RKO (cell line): Measurements from ENCODE around the gene CNGA3.
"Not testable (repeated sequence)": the region's sequence is repeated elsewhere in the genome, so short reads cannot be mapped to it uniquely, and the experiment has no call there.

Experiments used
- DNase-seq: peaks from one replicate; pipeline ENCODE4 v3.0.0-alpha.2; 2016; ENCODE audit warnings: low spot score

CNGA3 gene

DNA sequence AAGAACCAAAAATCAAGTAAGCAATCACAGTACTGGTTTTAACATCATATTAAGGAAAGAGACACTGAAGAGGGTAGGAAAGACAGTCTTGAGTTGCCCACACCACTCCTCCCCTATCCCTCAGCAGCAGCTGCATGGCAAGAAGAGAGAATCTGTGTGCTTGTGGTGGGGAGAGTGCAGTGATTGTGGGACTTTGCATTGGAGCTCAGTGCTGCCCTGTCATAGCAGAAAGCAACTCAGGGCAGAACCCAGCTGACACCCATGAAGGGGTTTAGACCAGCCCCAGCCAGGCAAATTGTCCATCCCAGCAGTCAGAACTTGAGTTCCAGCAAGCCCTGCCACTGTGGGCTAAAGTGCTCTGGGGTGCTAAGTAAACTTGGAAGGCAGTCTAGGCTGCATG, 57.6 kb downstream of the CNGA3 start:
- DNase-seq = no peak

DNA sequence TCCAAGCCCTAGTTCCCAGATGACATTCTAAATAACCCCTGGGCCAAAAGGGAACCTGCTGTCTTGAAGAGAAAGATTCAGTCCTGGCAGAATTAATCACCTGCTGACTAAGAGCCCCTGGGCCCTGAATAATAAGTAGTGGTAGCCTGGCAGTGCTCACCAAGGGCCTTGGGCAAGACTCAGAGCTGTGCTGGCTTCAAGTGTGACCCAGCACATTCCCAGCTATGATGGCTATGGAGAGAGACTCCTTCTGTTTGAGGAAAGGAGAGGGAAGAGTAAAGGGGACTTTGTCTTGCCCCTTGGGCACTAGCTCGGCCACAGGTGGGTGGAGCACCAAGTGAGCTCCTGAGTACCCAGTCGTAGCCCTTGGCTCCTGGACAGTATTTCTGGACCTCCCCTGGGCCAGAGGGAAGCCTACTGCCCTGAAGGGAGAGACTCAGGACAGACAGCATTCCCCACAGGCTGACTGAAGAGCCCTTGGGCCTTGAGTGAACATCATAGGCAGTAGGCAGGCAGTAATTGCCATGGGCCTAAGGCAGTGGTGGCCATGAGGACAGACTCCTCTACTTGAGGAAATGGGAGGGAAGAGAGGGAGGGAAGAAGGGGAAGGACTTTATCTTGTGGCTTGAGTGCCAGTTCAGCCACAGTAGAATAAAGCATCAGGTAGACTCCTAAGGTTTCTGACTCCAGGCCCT, 58.4 kb downstream of the CNGA3 start:
- DNase-seq = peak; percentile 4

DNA sequence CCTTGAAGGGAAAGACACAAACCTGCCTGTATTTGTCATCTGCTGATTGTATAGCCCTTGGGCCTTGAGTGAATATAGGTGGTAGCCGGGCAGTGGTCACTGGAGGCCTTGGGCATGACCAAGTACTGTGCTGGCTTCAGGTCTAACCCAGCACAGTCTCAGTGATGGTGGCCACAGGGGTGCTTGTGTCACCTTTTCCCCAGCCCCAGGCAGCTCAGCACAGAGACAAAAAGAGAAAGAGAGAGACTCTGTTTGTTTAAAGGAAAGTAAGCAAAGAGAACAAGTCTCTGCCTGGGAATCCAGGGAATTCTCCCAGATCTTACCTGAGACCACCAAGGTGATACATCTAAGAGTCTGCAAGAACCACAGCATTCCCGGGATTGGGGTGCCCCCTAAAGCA, 59.0 kb downstream of the CNGA3 start:
- DNase-seq = no peak

DNA sequence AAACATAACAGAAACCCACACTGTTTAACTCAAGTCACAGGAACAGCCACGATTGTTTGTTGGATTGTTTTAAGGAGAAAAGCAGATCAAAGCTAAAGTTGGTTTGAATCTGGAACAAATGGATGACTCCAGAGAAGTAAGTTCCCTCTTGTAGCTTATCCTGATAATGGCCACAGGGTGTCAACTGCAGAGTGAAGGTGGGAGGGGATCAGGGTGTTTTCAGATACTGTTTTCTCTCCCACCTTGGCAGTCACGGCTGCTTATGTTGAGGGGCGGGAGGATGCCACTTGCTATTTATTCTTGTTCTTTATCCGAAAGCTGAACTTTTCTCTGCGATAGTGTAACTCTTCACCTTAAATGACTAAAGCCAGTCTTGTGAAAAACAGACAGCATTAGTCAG, 61.9 kb downstream of the CNGA3 start:
- DNase-seq = no peak

DNA sequence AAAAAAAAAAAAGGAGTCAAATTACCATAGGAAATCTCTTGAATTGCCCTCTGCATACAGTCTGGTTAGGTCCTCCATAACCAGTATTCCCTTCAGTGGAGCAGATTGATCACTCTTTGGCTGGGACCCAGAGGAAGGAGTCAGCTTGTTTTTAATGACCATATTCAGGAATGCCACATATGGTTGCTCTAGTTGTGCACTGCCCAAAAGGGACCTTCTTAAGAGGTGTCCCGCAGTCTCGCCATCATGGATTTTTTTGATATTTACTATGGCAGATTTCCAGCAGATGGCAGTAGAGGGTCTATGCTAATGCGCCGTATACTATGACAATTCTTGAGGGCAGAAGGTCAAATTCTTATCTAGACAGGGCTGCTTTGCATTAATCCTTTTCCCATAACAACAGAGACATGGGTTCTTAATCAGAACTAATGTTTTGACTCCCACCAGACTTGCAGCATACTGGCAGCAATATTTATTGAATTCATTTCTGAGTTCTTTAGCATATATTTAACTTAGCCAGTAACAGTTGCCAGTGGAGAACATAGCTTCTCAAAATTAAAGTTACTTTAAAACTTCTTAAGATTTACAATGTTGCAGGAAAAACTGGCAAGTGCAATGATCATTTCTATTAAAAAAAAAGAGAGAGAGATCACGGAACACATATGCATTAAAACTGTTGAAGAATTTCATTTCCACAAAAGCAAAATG, 66.6 kb downstream of the CNGA3 start:
- DNase-seq = peak; percentile 69

DNA sequence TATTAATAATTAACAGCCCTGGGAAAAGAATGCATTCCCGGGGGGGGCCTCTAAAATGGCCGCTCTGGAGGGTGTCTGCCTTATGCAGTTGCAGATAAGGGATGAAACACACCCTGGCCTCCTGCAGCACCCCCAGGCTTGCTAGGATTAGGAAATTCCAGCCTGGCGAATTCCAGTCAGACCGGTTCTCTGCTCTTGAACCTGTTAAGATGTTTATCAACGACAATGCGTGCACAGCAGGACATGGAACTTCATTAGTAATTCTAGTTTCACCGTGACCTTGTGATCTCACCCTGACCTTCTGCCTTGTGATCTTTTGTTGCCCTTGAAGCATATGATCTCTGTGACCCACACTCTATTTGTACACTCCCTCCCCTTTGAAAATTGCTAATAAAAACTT, 68.0 kb downstream of the CNGA3 start:
- DNase-seq = not testable (repeated sequence)

DNA sequence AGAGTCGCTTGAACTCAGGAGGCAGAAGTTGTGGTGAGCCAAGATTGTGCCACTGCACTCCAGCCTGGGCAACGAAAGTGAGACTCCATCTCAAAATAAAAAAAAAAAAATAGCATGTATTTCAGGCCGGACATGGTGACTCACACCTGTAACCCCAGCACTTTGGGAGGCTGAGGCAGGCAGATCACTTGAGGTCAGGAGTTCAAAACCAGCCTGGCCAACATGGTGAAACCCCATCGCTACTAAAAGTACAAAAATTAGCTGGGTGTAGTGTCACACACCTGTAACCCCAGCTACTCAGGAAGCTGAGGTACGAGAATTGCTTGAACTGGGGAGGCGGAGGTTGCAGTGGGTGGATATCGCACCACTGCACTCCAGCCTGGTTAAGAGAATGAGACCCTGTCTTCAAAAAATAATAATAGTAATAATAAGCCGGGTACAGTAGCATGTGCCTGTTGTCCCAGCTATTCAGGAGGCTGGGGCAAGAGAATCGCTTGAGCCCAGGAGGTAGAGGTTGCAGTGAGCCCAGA, 69.5 kb downstream of the CNGA3 start:
- not testable (repeated sequence) for DNase-seq

DNA sequence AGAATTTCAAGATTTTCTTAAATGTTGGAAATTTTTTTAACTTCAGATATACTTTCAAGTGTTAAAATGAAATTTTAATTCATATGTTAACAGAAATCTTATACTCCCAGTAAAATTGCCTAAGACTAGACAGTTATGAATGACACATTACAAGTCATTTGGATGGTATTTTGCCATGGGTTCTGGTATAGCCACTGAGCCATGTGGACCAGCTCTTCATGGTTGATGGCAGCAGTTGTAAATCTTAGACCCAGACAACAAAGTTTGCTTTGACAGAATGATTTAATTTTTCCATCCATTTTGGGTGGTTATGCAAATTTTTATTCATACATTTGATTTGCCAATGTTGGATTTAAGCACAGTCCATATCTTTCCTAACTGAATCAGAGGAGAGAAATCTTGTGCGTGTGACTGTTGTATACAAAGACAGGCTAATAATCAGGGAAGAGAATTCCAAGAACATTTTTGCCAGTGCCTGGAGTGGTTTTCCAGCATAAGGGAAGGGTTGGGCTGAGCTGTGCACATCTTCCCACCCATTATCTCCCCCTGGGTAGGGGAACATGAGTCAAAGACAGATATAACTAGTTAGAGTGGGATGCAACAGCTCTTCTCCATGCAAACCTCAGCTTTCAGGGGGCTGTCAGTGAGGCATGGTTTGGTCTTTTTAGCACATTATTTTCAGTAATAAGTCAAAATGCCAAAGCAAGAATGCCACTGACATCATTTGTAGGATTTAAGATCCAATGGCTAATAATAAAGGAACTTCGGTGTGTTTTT, 70.3 kb downstream of the CNGA3 start:
- no peak for DNase-seq

DNA sequence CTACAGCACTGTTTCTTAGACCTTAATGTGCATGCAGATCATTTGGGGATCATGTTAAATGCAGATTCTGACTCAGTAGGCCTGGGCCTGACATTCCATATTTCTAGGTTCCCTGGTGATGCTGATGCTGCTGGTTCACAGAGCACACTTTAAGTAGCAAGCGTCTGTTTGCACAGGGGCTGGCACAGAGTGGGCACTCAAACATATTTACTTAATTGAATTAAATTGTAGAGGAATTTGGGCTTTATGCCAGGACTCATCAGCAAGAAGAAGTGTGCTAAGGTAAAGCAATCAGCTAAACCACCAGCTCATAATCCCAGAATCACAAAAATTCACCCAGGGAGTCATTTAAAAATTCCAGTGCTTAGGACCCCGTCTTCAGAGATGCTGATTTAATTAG, 73.3 kb downstream of the CNGA3 start:
- DNase-seq = no peak

DNA sequence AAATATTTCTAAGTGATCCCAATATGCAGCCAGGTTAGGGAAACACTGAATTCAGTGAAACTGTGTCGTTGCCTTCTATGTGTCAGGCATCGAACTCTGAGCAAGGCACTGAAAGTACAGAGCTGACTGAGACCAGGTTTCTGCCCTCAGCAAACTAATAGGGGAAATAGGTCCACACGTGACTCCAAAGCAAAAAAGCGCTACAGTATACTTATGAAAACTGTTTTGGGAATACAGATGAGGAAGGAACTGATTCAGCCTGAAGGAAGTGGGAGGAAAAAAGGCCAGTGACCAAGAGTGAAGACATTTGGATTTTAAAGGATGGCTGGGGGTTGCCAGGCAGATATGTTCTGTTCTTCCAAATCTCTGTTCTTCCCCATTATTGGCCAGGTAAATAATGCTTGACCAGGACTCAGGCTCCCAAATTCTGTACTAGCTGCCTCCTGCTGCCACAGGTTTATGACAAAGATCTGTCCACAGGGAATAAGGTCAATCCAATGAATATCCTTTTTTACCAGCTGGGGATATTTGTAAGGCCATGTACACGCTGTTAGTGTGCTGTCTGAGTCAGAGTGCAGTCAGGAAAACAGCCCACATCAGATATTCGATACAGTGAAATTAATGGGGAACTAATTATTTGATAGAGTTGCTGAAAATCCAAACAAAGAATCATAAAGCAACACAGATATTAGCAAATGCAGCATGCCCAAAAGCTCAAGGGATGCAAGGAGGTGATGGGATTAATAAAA, 73.9 kb downstream of the CNGA3 start:
- DNase-seq = no peak

DNA sequence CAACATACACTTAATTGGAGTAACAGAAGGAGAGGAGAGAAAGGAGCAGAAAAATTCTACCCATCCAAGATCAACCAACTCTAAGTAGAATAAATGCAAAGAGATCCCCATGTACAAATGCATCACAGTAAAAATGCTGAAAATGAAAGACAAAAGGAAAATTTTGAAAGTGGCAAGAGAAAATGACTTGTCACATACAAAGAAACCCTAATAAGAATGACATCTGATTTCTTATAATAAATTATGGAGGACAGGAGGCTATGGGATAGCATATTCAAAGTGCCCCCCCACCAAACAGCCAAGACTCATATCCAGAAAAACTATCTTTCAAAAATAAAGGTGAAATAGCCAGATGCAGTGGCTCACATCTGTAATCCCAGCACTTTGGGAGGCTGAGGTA, 76.2 kb downstream of the CNGA3 start:
- no peak for DNase-seq

DNA sequence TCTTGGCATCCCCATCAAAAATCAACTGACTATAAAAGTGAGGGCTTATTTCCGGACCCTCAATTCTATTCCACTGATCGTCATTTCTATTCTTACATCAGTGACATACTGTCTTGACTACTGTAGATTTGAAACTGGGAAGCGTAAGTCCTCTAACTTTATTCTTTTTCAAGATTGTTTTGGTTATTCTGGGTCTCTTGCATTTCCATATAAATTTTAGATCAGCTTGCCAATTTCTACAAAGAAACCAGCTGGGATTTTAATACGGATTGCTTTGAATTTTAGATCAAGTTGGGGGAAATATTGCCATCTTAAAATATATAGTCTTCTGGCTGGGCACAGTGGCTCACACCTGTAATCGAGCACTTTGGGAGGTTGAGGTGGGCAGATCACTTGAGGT, 80.5 kb downstream of the CNGA3 start:
- DNase-seq = no peak

DNA sequence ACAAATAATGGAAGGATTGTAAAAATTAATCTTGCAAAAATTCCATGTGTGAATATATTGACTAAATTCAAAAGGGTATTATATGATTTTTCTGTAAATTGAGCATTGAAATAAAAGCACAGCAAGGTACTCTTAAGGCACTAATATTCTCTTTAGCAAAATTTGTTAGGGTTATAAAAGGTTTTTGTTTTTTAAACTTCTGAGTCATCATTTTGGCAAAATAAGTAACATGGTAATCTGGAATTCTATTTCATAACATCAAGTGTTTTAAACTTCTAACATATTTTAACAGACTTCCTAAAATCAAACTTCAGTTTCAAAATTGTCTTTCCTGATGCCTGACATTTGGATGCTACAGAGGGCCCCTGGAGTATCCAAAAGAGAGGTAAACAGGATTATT, 85.9 kb downstream of the CNGA3 start:
- no peak for DNase-seq

DNA sequence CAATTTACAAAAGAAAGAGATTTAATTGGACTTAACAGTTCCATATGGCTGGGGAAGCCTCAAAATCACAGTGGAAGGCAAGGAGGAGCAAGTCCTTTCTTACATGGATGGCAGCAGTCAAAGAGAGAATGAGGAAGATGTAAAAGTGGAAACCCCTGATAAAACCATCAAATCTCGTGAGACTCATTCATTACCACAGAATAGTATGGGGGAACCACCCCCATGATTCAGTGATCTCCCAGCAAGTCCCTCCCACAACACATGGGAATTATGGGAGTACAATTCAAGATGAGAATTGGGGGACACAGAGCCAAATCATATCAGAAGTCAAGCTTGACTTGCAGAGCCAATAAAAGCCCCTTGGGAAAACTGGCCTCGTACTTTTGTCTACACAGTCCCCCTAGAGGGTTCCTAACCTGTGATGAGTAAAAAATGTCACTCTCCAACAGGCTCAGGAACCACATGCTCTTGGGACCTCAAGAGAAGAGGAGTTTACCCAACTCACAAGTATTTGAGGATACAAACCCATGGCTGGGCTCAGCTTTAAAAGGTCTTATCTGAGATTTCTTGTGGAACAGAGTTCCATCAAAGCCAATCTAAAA, 87.2 kb downstream of the CNGA3 start:
- DNase-seq = no peak

DNA sequence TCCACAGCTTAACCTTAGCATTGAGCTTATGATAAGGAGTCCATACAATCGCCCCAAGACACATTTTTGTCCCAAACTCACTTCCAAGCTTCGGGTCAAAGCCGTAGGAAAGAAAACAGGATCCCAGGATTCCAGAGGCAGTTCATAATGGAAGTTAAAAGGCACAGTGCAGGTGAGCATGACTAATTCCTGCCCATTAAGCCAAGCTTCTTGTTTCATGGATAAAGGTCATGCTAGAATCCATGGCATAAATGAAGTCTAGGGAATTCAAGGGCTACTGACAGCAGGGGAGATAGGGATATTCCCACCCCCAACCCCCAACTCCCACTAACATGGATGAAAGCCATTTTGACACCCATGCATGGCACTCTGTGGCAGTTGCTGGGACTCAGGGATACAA, 88.2 kb downstream of the CNGA3 start:
- no peak for DNase-seq

DNA sequence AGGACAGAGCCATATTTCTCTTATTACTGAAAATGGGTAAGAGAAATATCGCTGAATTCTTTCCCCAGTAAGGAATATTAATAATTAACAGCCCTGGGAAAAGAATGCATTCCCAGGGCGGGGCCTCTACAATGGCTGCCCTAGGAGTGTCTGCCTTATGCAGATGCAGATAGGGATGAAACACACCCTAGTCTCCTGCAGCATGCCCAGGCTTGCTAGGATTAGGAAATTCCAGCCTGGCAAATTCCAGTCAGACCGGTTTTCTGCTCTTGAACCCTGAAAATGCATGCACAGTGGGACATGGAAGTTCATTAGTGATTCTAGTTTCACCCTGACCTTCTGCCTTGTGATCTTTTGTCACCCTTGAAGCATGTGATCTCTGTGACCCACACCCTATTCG, 89.4 kb downstream of the CNGA3 start:
- not testable (repeated sequence) for DNase-seq

DNA sequence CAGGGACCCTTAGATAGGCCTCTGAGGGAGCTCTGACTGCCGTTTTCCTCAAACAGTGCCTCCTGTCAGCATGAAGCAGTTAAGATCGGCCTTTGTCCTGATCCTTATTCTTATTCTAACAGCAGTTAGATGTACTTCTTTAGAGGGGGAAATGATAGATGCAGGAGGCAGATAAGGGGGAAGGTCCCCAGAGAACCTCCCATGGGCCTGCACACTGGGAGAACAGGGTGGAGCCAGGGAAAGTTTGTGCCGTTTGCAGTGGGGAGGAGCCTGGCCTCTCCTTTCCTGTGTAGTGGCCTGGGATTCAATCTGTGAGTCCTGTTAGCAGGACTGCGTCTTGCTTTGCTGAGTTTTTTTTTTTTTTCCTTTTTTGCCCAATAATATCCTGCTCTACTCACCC, 90.5 kb downstream of the CNGA3 start:
- DNase-seq = no peak

DNA sequence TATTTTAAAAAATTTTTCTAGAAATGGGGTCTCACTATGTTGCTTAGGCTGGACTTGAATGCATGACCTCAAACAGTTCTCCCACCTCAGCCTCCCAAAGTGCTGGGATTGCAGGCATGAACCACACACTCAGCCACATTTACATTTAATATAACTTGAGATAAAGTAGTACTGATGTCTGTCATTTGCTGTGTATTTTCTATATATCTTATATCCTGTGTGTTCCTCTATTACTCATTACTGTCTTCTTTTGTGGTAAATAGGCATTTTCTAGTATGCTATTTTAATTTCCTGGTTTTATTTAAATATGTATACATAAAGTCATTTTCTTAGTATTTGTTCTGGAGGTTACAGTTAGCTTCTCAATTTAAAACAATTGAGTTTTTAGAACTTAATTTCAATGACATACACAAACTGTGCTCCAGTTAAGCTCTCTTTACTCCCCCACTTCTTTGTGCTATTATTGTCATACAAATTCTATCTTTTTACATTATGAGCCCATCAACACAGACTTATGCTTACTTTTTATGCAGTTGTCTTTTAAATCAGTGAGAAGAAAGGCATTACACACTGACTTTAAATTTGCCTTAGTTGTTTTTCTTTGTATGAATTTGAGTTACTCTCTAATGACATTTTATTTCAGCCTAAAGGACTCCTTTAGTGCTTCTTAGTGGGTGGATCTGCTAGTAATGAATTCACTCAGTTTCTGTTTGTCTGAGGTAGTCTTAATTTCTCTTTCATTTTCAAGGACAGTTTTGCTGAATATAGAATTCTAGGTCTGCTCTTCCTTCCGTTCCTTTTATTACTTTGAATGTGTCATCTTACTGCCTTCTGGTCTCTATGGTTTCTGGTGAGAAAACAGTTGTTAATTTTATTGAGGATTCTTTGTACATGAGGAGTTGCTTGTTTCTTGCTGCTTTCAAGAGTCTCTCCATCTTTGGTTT, 92.2 kb downstream of the CNGA3 start:
- DNase-seq = peak; percentile 18

DNA sequence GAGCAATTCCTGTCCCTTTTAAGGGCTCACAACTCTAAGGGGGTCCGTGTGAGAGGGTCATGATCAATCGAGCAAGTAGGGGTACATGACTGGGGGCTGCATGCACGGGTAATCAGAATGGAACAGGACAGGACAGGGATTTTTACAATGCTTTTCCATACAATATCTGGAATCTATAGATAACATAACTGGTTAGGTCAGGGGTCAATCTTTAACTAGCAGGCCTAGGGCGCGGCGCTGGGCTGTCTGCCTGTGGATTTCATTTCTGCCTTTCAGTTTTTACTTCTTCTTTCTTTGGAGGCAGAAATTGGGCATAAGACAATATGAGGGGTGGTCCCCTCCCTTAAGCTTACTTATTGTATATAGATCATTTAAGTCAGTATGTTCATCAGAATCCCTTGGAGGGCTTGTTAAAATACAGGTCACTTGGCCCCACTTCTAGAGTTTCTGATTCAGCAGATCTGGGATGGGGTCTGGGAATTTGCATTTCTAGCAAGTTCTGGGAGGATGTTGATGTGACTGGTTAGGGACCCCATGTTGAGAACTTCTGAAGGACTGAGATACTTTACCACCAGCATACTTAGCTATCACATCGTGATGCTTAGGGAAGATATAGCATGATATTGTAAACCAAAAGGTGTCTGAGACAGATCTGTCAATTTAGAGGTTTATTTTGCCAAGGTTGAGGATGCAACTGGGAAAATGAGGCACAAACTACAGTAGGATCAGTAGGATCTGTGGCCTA, 95.6 kb downstream of the CNGA3 start:
- no peak for DNase-seq

DNA sequence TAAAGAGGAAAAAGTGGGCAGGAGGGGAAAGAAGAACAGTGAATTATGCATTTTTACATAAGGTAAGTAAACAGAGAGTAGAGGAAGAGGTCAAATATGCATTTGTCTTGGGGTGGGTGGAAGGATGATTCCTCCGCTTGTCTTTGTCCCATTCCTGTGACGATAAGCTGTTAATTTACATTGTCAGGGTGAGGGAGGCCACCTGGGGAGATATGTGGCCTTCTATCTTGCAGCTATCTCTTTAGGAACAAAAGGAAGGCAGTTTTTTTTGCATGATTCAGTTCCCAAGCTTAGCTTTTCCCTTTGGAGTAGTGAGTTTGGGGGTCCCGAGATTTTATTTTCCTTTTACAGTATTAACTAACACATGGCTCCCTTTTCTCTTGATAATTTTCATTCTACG, 96.2 kb downstream of the CNGA3 start:
- DNase-seq = no peak
